SU-DHL-6 (cell line): ENCODE results near the gene ASXL1.

ENCODE experiments used
- H2AFZ ChIP-seq: fragments of 200-600 bp; sonication (generic); 2 replicates; pipeline ENCODE4 v1.6.1; 2014; ENCODE audit warnings: low read depth, mild to moderate bottlenecking, moderate library complexity, mixed read lengths, antibody characterized with exemption, low read length; ENCODE audit not compliant: severe bottlenecking
- H3F3A ChIP-seq: fragments of 200-600 bp; shearing (Covaris generic); 2 replicates; pipeline ENCODE4 v1.6.0; 2016; ENCODE audit warnings: antibody characterized with exemption, mild to moderate bottlenecking; ENCODE audit not compliant: insufficient read depth
- H3K27ac ChIP-seq: fragments of 200-600 bp; sonication (generic); 2 replicates; pipeline ENCODE4 v1.5.1; 2016; ENCODE audit warnings: low read depth, mild to moderate bottlenecking, low read length, moderate library complexity, mixed read lengths
- H3K27me3 ChIP-seq: fragments of 200-600 bp; sonication (generic), shearing (Covaris generic); 2 replicates; pipeline ENCODE4 v1.6.0; 2014; ENCODE audit warnings: mild to moderate bottlenecking, low read length
- H3K36me3 ChIP-seq: fragments of 200-600 bp; sonication (generic); 2 replicates; pipeline ENCODE4 v1.6.1; 2014; ENCODE audit warnings: mild to moderate bottlenecking, low read length, mixed read lengths
- H3K4me2 ChIP-seq: fragments of 300-600, 200-600 bp; shearing (Covaris generic), sonication (generic); 2 replicates; pipeline ENCODE4 v1.6.0; 2014; ENCODE audit warnings: low read length, low read depth, mild to moderate bottlenecking; ENCODE audit not compliant: poor library complexity, severe bottlenecking
- H3K4me3 ChIP-seq: fragments of 200-600 bp; sonication (generic); 2 replicates; pipeline ENCODE4 v1.5.1; 2014; ENCODE audit warnings: antibody characterized with exemption, low read length, mild to moderate bottlenecking, mixed read lengths; ENCODE audit not compliant: insufficient read depth, poor library complexity, severe bottlenecking
- H3K79me2 ChIP-seq: fragments of 200-600 bp; sonication (generic); 2 replicates; pipeline ENCODE4 v1.6.1; 2014; ENCODE audit warnings: mild to moderate bottlenecking, low read length, moderate library complexity; ENCODE audit not compliant: insufficient read depth
- H3K9ac ChIP-seq: fragments of 200-600 bp; sonication (generic); 2 replicates; pipeline ENCODE4 v1.7.0; 2014; ENCODE audit warnings: mild to moderate bottlenecking, low read length
- H3K9me2 ChIP-seq: fragments of 200-600 bp; sonication (generic); replicated peaks from 2 replicates; pipeline ENCODE4 v1.6.1; 2014; ENCODE audit warnings: low read length; ENCODE audit not compliant: insufficient read depth
- H3K9me3 ChIP-seq: fragments of 200-600 bp; sonication (generic); 2 replicates; pipeline ENCODE4 v1.6.1; 2014; ENCODE audit warnings: low read length, mixed read lengths; ENCODE audit not compliant: insufficient read depth
- H4K20me1 ChIP-seq: fragments of 200-600 bp; sonication (generic); 2 replicates; pipeline ENCODE4 v1.6.1; 2014; ENCODE audit warnings: low read depth, mild to moderate bottlenecking, antibody characterized with exemption, low read length, moderate library complexity, mixed read lengths
- CTCF ChIP-seq: fragments of 200-600 bp; sonication (generic); IDR thresholded peaks from one replicate; pipeline ENCODE4 v1.5.1; 2017; ENCODE audit warnings: antibody characterized with exemption, mild to moderate bottlenecking, low read length, moderate library complexity; ENCODE audit not compliant: insufficient read depth, poor library complexity, severe bottlenecking
- EZH2phosphoT487 ChIP-seq: fragments of 200-600 bp; sonication (generic), shearing (Covaris generic); conservative IDR thresholded peaks from 2 replicates; pipeline ENCODE4 v1.6.1; 2018; ENCODE audit warnings: mild to moderate bottlenecking, antibody characterized with exemption, low read length, moderate library complexity, mixed read lengths

ASXL1 gene

GRCh38 chr20:32357869-32358631 lies at the start of gene ASXL1:
TSS of gene ASXL1 (plus strand) at chr20:32358331. CDS start at chr20:32358776, 445 bp downstream.
- H2AFZ ChIP-seq: peak within 1 kb of the TSS; percentile 84
- H3K36me3 ChIP-seq: peaks cover 4% of the 10 kb centered on the region; the same call in 1 of the 2 replicates
- H3K27ac ChIP-seq: peak within 1 kb of the TSS; percentile 85
- no peaks in the 10 kb centered on the region for H3K27me3 ChIP-seq
- no peak for TF ChIP-seq EZH2phosphoT487
- TF ChIP-seq CTCF: no peak
- H3K9ac ChIP-seq: peak within 1 kb of the TSS; percentile 90
- H4K20me1 ChIP-seq: no peaks in the 10 kb centered on the region; the same call in 1 of the 2 replicates
- H3K79me2 ChIP-seq: peaks cover 45% of the 10 kb centered on the region
- H3K4me3 ChIP-seq: peak within 1 kb of the TSS; percentile 89
- no peaks in the 10 kb centered on the region for H3K9me2 ChIP-seq
- H3F3A ChIP-seq: peaks cover 51% of the 10 kb centered on the region
- H3K4me2 ChIP-seq: peak within 1 kb of the TSS; percentile 96
- H3K9me3 ChIP-seq: no peaks in the 10 kb centered on the region

GRCh38 chr20:32312718-32313424 lies 45.3 kb upstream of the ASXL1 start:
- no peak overlapping the region for H3K4me3 ChIP-seq
- peaks cover 10% of the 10 kb centered on the region; the same call in 1 of the 2 replicates for H3K36me3 ChIP-seq
- no peaks in the 10 kb centered on the region for H3K9me2 ChIP-seq
- peaks cover 41% of the 10 kb centered on the region for H3K79me2 ChIP-seq
- TF ChIP-seq EZH2phosphoT487: no peak
- TF ChIP-seq CTCF: no peak
- 0 out of 2 replicates have a peak, but pooled peaks cover 4% of the 10 kb centered on the region for H3F3A ChIP-seq
- H3K4me2 ChIP-seq: no peak overlapping the region
- H2AFZ ChIP-seq: no peak overlapping the region
- H4K20me1 ChIP-seq: peaks cover 4% of the 10 kb centered on the region; the same call in 1 of the 2 replicates
- H3K9me3 ChIP-seq: no peaks in the 10 kb centered on the region
- H3K27me3 ChIP-seq: no peaks in the 10 kb centered on the region
- no peak overlapping the region for H3K9ac ChIP-seq
- H3K27ac ChIP-seq: no peak overlapping the region

GRCh38 chr20:32314768-32315167 lies 43.4 kb upstream of the ASXL1 start:
- Histone ChIP-seq H3K36me3 (peaks cover 16% of the 10 kb centered on the region; the same call in 1 of the 2 replicates), H3K9ac (no peak overlapping the region), H3F3A (peaks cover 9% of the 10 kb centered on the region; the same call in 1 of the 2 replicates), H3K4me3 (no peak overlapping the region), H3K4me2 (no peak overlapping the region), H3K79me2 (peaks cover 27% of the 10 kb centered on the region), H2AFZ (no peak overlapping the region), H4K20me1 (peaks cover 4% of the 10 kb centered on the region; the same call in 1 of the 2 replicates), H3K27ac (no peak overlapping the region), H3K27me3 (no peaks in the 10 kb centered on the region), H3K9me3 (no peaks in the 10 kb centered on the region), H3K9me2 (no peaks in the 10 kb centered on the region)
- no peak for TF ChIP-seq EZH2phosphoT487
- TF ChIP-seq CTCF: no peak
